H9 (cell line): ENCODE measurements around the gene MRTFA. TPM values are rescaled to one million over a fixed set of nuclear protein-coding genes. Genes with fewer than 3 reads are reported as not detected.

ENCODE experiments used
- DNase-seq: peaks from one replicate; pipeline ENCODE4 v3.0.0-alpha.2; 2017
- H2AFZ ChIP-seq: one replicate; pipeline ENCODE4 v1.6.1; 2013; ENCODE audit warnings: mild to moderate bottlenecking, low read length, control low read depth, moderate library complexity
- H2AK5ac ChIP-seq: 2 replicates; pipeline ENCODE4 v1.6.1; 2013; ENCODE audit warnings: low read length, control low read depth, mixed read lengths; ENCODE audit not compliant: insufficient read length
- H2BK120ac ChIP-seq: one replicate; pipeline ENCODE4 v1.6.1; 2013; ENCODE audit warnings: low read depth, mild to moderate bottlenecking, low read length, control low read depth, inconsistent platforms; ENCODE audit not compliant: poor library complexity, severe bottlenecking
- H2BK12ac ChIP-seq: 2 replicates; pipeline ENCODE4 v1.6.1; 2013; ENCODE audit warnings: low read length, control low read depth, mixed read lengths, low read depth; ENCODE audit not compliant: insufficient read length
- H2BK15ac ChIP-seq: 2 replicates; pipeline ENCODE4 v1.6.1; 2013; ENCODE audit warnings: low read depth, low read length, control low read depth
- H2BK20ac ChIP-seq: one replicate; pipeline ENCODE4 v1.6.1; 2013; ENCODE audit warnings: low read depth, mild to moderate bottlenecking, low read length, control low read depth, inconsistent platforms; ENCODE audit not compliant: poor library complexity, severe bottlenecking
- H2BK5ac ChIP-seq: 2 replicates; pipeline ENCODE4 v1.6.1; 2013; ENCODE audit warnings: low read length, control low read depth, mixed read lengths; ENCODE audit not compliant: insufficient read length
- H3K14ac ChIP-seq: 2 replicates; pipeline ENCODE4 v1.6.1; 2013; ENCODE audit warnings: low read length, control low read depth; ENCODE audit not compliant: insufficient read depth
- H3K18ac ChIP-seq: 2 replicates; pipeline ENCODE4 v1.6.1; 2013; ENCODE audit warnings: low read depth, mild to moderate bottlenecking, mixed read lengths, low read length, control low read depth; ENCODE audit not compliant: insufficient read length
- H3K23ac ChIP-seq: 2 replicates; pipeline ENCODE4 v1.6.1; 2013; ENCODE audit warnings: low read length, control low read depth, mixed read lengths, low read depth; ENCODE audit not compliant: insufficient read length
- H3K23me2 ChIP-seq: 2 replicates; pipeline ENCODE4 v1.6.1; 2013; ENCODE audit warnings: low read depth, mild to moderate bottlenecking, mixed read lengths, low read length, control low read depth; ENCODE audit not compliant: insufficient read length, poor library complexity, severe bottlenecking
- H3K27ac ChIP-seq: 2 replicates; pipeline ENCODE4 v1.5.1; 2013; ENCODE audit warnings: low read length, control low read depth, mixed read lengths, low read depth; ENCODE audit not compliant: insufficient read length
- H3K27me3 ChIP-seq: 2 replicates; pipeline ENCODE4 v1.6.1; 2013; ENCODE audit warnings: low read length, control low read depth, inconsistent platforms; ENCODE audit not compliant: insufficient read depth
- H3K4ac ChIP-seq: 2 replicates; pipeline ENCODE4 v1.6.1; 2013; ENCODE audit warnings: low read depth, mild to moderate bottlenecking, control low read depth, inconsistent platforms, low read length, moderate library complexity
- H3K4me1 ChIP-seq: 2 replicates; pipeline ENCODE4 v1.6.1; 2013; ENCODE audit warnings: low read length, control low read depth, inconsistent platforms; ENCODE audit not compliant: insufficient read depth
- H3K4me2 ChIP-seq: 2 replicates; pipeline ENCODE4 v1.6.1; 2013; ENCODE audit warnings: low read length, control low read depth, mixed read lengths; ENCODE audit not compliant: insufficient read length, insufficient read depth
- H3K56ac ChIP-seq: 2 replicates; pipeline ENCODE4 v1.6.1; 2013; ENCODE audit warnings: low read depth, mild to moderate bottlenecking, mixed read lengths, low read length, control low read depth; ENCODE audit not compliant: insufficient read length
- H3K79me1 ChIP-seq: 2 replicates; pipeline ENCODE4 v1.6.1; 2013; ENCODE audit warnings: low read depth, mild to moderate bottlenecking, moderate library complexity, low read length, control low read depth, inconsistent platforms; ENCODE audit not compliant: insufficient read depth, poor library complexity, severe bottlenecking
- H3K79me2 ChIP-seq: 2 replicates; pipeline ENCODE4 v1.6.1; 2013; ENCODE audit warnings: low read length, control low read depth, inconsistent platforms; ENCODE audit not compliant: insufficient read depth
- H3K9ac ChIP-seq: 2 replicates; pipeline ENCODE4 v1.6.1; 2013; ENCODE audit warnings: low read length, control low read depth, mixed read lengths; ENCODE audit not compliant: insufficient read length; ENCODE audit errors: extremely low read depth
- H3K9me3 ChIP-seq: one replicate; pipeline ENCODE4 v1.6.1; 2013; ENCODE audit warnings: low read depth, low read length, inconsistent platforms; ENCODE audit not compliant: control insufficient read depth
- H3T11ph ChIP-seq: one replicate; pipeline ENCODE4 v1.6.1; 2013; ENCODE audit warnings: mild to moderate bottlenecking, low read length, control low read depth, inconsistent platforms
- H4K20me1 ChIP-seq: one replicate; pipeline ENCODE4 v1.6.1; 2013; ENCODE audit not compliant: control insufficient read depth, insufficient read length, insufficient read depth
- H4K5ac ChIP-seq: 2 replicates; pipeline ENCODE4 v1.6.1; 2013; ENCODE audit warnings: low read depth, mild to moderate bottlenecking, mixed read lengths, low read length, control low read depth; ENCODE audit not compliant: insufficient read length
- H4K8ac ChIP-seq: replicated peaks from 2 replicates; pipeline ENCODE4 v1.6.1; 2013; ENCODE audit warnings: low read length, control low read depth, mixed read lengths, low read depth; ENCODE audit not compliant: insufficient read length
- H4K91ac ChIP-seq: 2 replicates; pipeline ENCODE4 v1.6.1; 2013; ENCODE audit warnings: low read depth, mild to moderate bottlenecking, moderate library complexity, mixed read lengths, low read length, control low read depth; ENCODE audit not compliant: insufficient read length
- H3K27ac Mint-ChIP-seq, 3 experiments: 2 replicates in 2 of 3; 3 replicates in 1 of 3; pipeline ENCODE4 v1.8.0; 2020 to 2021; ENCODE audit warnings: mixed read lengths in 3 of 3, mild to moderate bottlenecking in 1 of 3, moderate library complexity in 1 of 3
- H3K27me3 Mint-ChIP-seq: 2 replicates; pipeline ENCODE4 v1.8.0; 2021; ENCODE audit warnings: low read depth, mild to moderate bottlenecking, moderate library complexity, mixed read lengths
- H3K36me3 Mint-ChIP-seq, 3 experiments: 2 replicates in 2 of 3; 3 replicates in 1 of 3; pipeline ENCODE4 v1.8.0; 2020 to 2021; ENCODE audit warnings: low read depth in 3 of 3, mixed read lengths in 3 of 3; ENCODE audit not compliant: insufficient read depth in 1 of 3
- H3K4me1 Mint-ChIP-seq, 2 experiments: 2 replicates each; pipeline ENCODE4 v1.8.0; 2020; ENCODE audit warnings: mixed read lengths in 2 of 2
- H3K4me3 Mint-ChIP-seq, 2 experiments: 2 replicates in 1 of 2; 3 replicates in 1 of 2; pipeline ENCODE4 v1.8.0; 2020 to 2021; ENCODE audit warnings: mild to moderate bottlenecking in 2 of 2, mixed read lengths in 2 of 2, moderate library complexity in 1 of 2
- H3K9me3 Mint-ChIP-seq, 2 experiments: 2 replicates in 1 of 2; 3 replicates in 1 of 2; pipeline ENCODE4 v1.8.0; 2020; ENCODE audit warnings: mild to moderate bottlenecking in 2 of 2, mixed read lengths in 2 of 2, moderate library complexity in 1 of 2
- WGBS: extraction: QIAGEN DNeasy Blood & Tissue Kit; methylation state at CpG from one replicate; pipeline ENCODE4 v1.1.7; 2013; ENCODE audit warnings: missing lambda C conversion rate, low lambda C conversion rate, mixed read lengths; ENCODE audit not compliant: insufficient read length; ENCODE audit errors: extremely low coverage; 5-methylcytosine and 5-hydroxymethylcytosine counted together
- total RNA-seq: library from RNA; stranded (reverse); gene quantifications from 2 replicates; pipeline ENCODE4 v1.2.1, GENCODE V29; 2021
- TF ChIP-seq, protein P1 (sequence below): fragments of 200-600 bp; sonication (generic); conservative IDR thresholded peaks from 3 replicates; pipeline ENCODE4 v1.8.0; 2021; ENCODE audit warnings: antibody characterized with exemption, mild to moderate bottlenecking

MRTFA gene
- total RNA-seq, 1 experiment from 2014 or later = 38.1 TPM

GRCh38 chr22:40641269-40641668 lies 4.8 kb upstream of the MRTFA start:
- Histone ChIP-seq H4K8ac (no peak overlapping the region), H2AK5ac (no peak overlapping the region), H3K18ac (no peak overlapping the region), H3K4me2 (no peak overlapping the region), H3K79me2 (no peaks in the 10 kb centered on the region), H3K23ac (no peak overlapping the region), H2BK20ac (no peak overlapping the region), H2AFZ (no peak overlapping the region), H3T11ph (no peak overlapping the region), H2BK15ac (no peak overlapping the region), H2BK120ac (no peak overlapping the region), H2BK5ac (no peak overlapping the region), H3K4ac (no peak overlapping the region), H3K23me2 (peaks cover 5% of the 10 kb centered on the region), H4K5ac (no peak overlapping the region), H3K9ac (no peak overlapping the region), H3K27me3 (no peaks in the 10 kb centered on the region), H2BK12ac (no peak overlapping the region), H3K4me1 (no peaks in the 10 kb centered on the region; the same call in 1 of the 2 replicates), H4K91ac (no peak overlapping the region), H4K20me1 (no peaks in the 10 kb centered on the region), H3K14ac (no peak overlapping the region), H3K79me1 (no peaks in the 10 kb centered on the region), H3K56ac (no peak overlapping the region), H3K27ac (no peak overlapping the region), H3K9me3 (no peaks in the 10 kb centered on the region)
- no peak for DNase-seq
- Mint-ChIP-seq H3K27ac (peak overlapping the region in 1 of 3 experiments; percentile 6; a peak in 1 of 7 replicates), H3K9me3 (0 out of 5 replicates have a peak, but pooled peaks cover 0 to 2% of the 10 kb centered on the region in 2 experiments), H3K4me3 (no peak overlapping the region; a peak in 1 of 5 replicates), H3K36me3 (no peaks in the 10 kb centered on the region; a peak in 1 of 7 replicates), H3K4me1 (peaks cover 13 to 15% of the 10 kb centered on the region in 2 experiments), H3K27me3 (no peaks in the 10 kb centered on the region)
- TF ChIP-seq, protein P1, sequence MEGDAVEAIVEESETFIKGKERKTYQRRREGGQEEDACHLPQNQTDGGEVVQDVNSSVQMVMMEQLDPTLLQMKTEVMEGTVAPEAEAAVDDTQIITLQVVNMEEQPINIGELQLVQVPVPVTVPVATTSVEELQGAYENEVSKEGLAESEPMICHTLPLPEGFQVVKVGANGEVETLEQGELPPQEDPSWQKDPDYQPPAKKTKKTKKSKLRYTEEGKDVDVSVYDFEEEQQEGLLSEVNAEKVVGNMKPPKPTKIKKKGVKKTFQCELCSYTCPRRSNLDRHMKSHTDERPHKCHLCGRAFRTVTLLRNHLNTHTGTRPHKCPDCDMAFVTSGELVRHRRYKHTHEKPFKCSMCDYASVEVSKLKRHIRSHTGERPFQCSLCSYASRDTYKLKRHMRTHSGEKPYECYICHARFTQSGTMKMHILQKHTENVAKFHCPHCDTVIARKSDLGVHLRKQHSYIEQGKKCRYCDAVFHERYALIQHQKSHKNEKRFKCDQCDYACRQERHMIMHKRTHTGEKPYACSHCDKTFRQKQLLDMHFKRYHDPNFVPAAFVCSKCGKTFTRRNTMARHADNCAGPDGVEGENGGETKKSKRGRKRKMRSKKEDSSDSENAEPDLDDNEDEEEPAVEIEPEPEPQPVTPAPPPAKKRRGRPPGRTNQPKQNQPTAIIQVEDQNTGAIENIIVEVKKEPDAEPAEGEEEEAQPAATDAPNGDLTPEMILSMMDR = no peak
- no CpG with 5 or more reads among the region's 6 CpGs for WGBS
